Activated T-helper 1 cell treated with anti-CD3 and anti-CD28 coated beads, Interleukin-12 subunit alpha, Interleukin-12 subunit beta, Interleukin-2, Interleukin-4 antibody, amounts not matched to agents 30 ng/mL and 10 ng/mL and 1 ng/mL, durations not matched to agents 14 hours and 24 hours and 36 hours (primary cell): ENCODE results near the gene P2RY12. TPM values are rescaled to one million over a fixed set of nuclear protein-coding genes. Genes with fewer than 3 reads are reported as not detected.

Experiments used
- DNase-seq: peaks from one replicate; pipeline ENCODE4 v3.0.0; 2021; ENCODE audit warnings: low spot score
- H3K27ac Mint-ChIP-seq: one replicate; pipeline ENCODE4 v1.8.0; 2021; ENCODE audit warnings: mild to moderate bottlenecking, mixed read lengths
- H3K27me3 Mint-ChIP-seq: one replicate; pipeline ENCODE4 v1.8.0; 2022; ENCODE audit warnings: mild to moderate bottlenecking, moderate library complexity, mixed read lengths; ENCODE audit not compliant: insufficient read depth
- H3K36me3 Mint-ChIP-seq: one replicate; pipeline ENCODE4 v1.8.0; 2021; ENCODE audit warnings: low read depth, mixed read lengths
- H3K4me1 Mint-ChIP-seq: one replicate; pipeline ENCODE4 v1.8.0; 2021; ENCODE audit warnings: low read depth, mixed read lengths
- H3K4me3 Mint-ChIP-seq: one replicate; pipeline ENCODE4 v1.8.0; 2021; ENCODE audit warnings: mild to moderate bottlenecking, moderate library complexity, mixed read lengths
- H3K9me3 Mint-ChIP-seq: one replicate; pipeline ENCODE4 v1.8.0; 2021; ENCODE audit warnings: mixed read lengths
- intact Hi-C: fragments of 100-400 bp; cut with micrococcal nuclease; formaldehyde crosslinking; loops from one replicate; pipeline ENCODE4 v1.15.1; 2024
- total RNA-seq: library from RNA; stranded (reverse); gene quantifications from 2 replicates; pipeline ENCODE4 v1.2.3, GENCODE V29; 2022

The P2RY12 gene
- total RNA-seq, 1 donor from 2014 or later, result not detected

DNA sequence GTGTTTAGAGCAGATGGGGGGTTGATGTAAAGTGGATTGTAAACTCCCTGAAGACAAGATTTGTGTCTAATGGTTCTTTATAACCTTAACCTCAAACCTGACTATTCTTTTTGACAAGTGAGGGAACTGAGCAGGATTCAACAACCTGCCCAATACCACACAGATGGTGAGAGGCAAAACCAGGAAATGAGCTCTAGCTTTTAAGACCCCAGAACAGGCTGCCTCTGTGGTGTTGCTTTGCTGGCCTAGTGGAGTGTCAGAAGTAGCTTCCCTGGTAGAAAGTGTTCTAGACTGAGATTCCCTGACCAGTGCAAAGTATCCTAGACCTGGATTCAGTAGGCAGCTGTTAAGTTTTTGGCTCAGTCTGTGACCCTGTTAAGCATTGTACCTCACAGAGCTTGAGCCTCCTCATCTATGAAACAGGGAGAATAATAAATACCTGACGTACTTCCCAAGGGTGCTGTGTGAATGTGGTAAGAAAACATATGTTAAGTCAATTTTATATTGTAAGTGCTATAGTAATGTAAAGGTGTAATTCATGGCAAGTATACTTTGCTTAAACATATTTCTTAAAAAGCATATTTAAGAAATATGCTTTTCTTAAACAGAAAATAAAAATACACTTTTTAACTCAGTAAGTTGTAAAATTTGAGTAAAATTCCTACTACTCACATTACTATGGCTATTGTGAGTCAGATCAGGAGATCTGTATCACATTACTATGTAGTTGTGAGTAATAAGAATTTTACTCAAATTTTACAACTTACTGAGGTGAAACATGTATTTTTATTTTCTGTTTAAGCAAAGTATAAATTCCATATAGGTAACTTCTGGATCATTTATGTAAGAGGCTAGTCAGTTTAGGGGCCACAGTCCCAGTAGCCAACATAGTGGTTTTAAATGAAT is 76.7 kb downstream of the P2RY12 start:
- Mint-ChIP-seq H3K27ac (peak overlapping the region; percentile 19), H3K27me3 (no peaks in the 10 kb centered on the region), H3K4me3 (no peak overlapping the region), H3K9me3 (no peaks in the 10 kb centered on the region), H3K4me1 (peaks cover 47% of the 10 kb centered on the region), H3K36me3 (no peaks in the 10 kb centered on the region)
- intact Hi-C loops, result loop anchor here (5.0 to 10.0 kb wide), 4 partner anchors 521 to 967 kb away; partner anchors contain the start of gene SIAH2
- DNase-seq, result no peak

DNA sequence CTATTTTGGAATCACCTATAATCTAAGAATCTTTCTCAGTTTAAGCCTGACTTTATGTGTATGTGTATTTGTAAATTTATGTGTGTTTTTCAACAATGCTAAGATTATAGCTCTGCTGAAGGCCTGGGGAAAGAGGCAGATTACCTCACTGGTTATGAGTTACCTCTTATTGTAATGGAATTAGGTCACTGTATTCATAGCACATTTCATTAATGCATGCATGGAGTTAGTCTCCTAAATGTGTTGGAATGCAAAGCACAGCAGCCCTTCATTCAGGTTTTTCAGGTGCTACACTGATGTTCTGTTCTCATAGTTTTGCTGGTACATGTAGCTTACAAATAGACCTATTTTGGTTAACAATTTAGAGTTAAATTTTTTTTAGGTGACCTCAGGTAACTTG is 77.4 kb downstream of the P2RY12 start:
- DNase-seq, result no peak
- intact Hi-C loops, result loop anchor here (5.0 to 10.0 kb wide), 4 partner anchors 520 to 968 kb away; partner anchors contain the start of gene SIAH2
- Mint-ChIP-seq H3K36me3 (no peaks in the 10 kb centered on the region), H3K4me1 (peaks cover 53% of the 10 kb centered on the region), H3K27ac (no peak overlapping the region), H3K9me3 (no peaks in the 10 kb centered on the region), H3K4me3 (no peak overlapping the region), H3K27me3 (peaks cover 3% of the 10 kb centered on the region)

DNA sequence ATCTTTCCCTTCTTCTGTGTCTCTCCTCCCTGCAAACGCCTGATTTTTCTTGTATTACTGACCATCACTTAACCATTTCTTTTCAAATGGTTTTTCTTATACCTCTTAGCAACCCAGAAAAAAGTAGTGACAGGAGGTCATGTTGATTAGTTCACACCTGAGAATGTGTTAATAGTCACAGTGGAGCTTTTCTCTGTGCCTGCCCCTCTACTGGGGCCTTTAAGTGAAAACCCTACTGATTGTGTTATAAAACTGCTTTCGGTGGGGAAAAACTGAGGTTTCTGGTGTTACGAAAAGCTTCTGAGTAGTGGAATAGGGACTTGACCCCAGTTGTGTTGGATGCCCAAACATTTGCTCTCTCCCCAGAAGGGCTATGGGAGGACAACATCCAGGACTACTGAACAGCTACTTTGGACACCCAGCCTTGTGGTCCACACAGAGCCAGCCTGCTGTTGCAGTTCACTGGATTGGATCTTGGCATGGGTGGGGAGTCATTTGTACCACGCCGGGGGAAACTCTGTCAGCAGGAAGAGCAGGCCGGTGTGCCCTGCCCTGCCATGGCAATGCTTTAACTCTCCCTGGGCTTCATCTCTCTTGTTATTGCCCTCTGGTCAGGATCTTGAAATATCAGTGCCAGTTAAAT is 78.3 kb downstream of the P2RY12 start:
- no peak for DNase-seq
- Mint-ChIP-seq H3K27ac (peak overlapping the region; percentile 70), H3K4me3 (peak overlapping the region; percentile 5), H3K36me3 (no peaks in the 10 kb centered on the region), H3K9me3 (no peaks in the 10 kb centered on the region), H3K4me1 (peaks cover 61% of the 10 kb centered on the region), H3K27me3 (peaks cover 3% of the 10 kb centered on the region)
- intact Hi-C loops, result loop anchor here (5.0 to 10.0 kb wide), 4 partner anchors 519 to 969 kb away; partner anchors contain the start of gene SIAH2

DNA sequence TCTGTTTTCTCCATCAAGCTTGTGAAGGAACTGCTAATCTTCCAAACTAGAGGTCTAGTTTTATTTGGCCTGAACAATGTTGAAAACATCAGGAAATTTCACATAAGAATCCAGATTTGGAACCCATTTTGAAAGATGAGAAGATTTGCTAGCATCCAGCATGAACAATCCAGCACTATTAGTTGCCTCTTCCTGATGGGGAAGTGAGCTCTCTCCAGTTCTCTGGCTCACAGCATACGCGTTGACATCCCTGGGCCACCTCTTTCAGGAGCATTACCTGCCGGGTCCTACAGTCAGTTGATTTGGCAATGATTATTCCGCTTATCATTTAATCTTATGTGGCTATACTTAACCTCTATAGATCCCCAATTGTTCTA is 78.8 kb downstream of the P2RY12 start:
- no peaks in the 10 kb centered on the region for H3K36me3 Mint-ChIP-seq
- peak overlapping the region; percentile 5 for H3K4me3 Mint-ChIP-seq
- DNase-seq, result no peak
- peaks cover 63% of the 10 kb centered on the region for H3K4me1 Mint-ChIP-seq
- no peaks in the 10 kb centered on the region for H3K9me3 Mint-ChIP-seq
- peaks cover 3% of the 10 kb centered on the region for H3K27me3 Mint-ChIP-seq
- peak overlapping the region; percentile 70 for H3K27ac Mint-ChIP-seq
- intact Hi-C loops, result loop anchor here (1.0 to 10.0 kb wide), 9 partner anchors 11 to 1387 kb away; partner anchors contain the start of genes GPR87 and SIAH2

DNA sequence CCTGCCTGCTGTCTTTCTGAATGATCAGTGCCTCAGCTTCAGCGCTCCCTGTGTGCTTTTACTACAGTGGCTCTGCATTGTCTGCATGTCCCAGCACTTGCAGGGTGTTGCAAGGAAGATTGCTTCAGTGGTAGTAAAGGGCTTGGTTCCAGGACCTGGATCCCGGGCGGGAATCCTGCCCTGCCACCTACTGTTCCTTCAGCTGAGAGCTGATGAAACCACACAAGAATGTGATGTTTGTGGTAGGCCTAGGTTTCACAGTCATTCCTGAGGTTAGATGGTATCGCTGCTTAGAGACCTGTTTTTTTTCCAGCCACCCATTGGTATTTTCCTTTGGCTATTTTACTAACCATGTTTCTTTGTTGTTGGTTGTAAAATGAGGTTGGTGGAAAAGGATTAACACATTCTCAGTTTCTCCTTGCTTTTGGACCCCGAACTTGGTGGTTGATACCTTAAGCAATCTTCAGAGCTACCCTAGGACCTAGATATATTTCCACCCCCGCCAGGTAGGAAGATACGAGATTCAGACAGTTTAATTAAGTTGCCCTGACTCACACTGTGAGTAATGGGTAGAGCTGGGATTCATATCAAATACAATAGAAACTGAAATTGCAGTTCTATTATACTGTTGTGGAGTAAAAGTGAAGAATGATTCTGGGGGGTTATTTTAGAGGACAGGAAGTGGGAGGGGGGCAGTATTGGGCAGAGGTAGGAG is 79.3 kb downstream of the P2RY12 start:
- H3K27ac Mint-ChIP-seq, result peak overlapping the region; percentile 70
- H3K27me3 Mint-ChIP-seq, result peaks cover 3% of the 10 kb centered on the region
- no peaks in the 10 kb centered on the region for H3K9me3 Mint-ChIP-seq
- no peaks in the 10 kb centered on the region for H3K36me3 Mint-ChIP-seq
- DNase-seq, result no peak
- peak overlapping the region; percentile 5 for H3K4me3 Mint-ChIP-seq
- intact Hi-C loops, result loop anchor here (1.0 to 10.0 kb wide), 9 partner anchors 11 to 1388 kb away; partner anchors contain the start of genes GPR87 and SIAH2
- H3K4me1 Mint-ChIP-seq, result peaks cover 63% of the 10 kb centered on the region

DNA sequence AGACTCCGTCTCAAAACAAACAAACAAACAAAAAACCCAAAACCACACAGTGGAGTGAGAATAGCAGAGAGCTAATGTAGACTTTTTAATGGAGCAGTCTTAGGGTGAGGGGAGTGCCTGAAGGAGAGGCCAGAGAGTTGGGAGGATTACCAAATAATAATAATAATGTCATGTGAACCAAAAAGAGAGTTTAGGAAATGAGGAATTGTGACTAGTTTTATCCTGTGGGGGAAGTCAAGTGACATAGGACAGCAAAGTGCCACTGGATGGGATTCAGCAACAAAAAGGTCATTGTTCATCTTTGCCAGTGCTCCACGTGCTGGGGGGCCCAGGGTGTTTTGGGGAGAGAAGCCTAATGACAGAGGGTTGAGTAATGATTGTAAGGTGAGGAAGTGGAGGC is 80.8 kb downstream of the P2RY12 start:
- Mint-ChIP-seq H3K27me3 (peaks cover 3% of the 10 kb centered on the region), H3K4me1 (peaks cover 63% of the 10 kb centered on the region), H3K4me3 (no peak overlapping the region), H3K36me3 (no peaks in the 10 kb centered on the region), H3K27ac (no peak overlapping the region), H3K9me3 (no peaks in the 10 kb centered on the region)
- intact Hi-C loops, result loop anchor here (2.0 to 10.0 kb wide), 3 partner anchors 17 to 1389 kb away; no protein-coding TSS in a partner anchor
- no peak for DNase-seq

DNA sequence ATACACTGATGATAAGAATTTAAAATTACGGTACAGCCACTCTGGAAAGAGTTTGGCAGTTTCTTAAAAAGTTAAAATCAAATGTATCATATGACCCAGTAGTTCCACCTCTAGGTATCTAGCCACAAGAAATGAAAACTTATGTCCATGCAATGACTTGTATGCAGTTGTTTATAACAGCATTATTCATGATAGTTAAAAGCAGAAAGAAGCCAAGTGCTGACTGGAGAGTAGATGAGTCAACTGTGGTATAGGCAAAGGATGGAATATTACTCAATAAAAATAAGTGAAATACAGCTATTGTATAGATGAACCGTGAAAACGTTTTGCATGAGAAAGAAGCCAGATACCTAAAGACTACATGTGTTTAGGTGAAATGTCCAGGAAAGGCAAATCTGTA is 82.8 kb downstream of the P2RY12 start:
- H3K27ac Mint-ChIP-seq, result peak overlapping the region; percentile 5

DNA sequence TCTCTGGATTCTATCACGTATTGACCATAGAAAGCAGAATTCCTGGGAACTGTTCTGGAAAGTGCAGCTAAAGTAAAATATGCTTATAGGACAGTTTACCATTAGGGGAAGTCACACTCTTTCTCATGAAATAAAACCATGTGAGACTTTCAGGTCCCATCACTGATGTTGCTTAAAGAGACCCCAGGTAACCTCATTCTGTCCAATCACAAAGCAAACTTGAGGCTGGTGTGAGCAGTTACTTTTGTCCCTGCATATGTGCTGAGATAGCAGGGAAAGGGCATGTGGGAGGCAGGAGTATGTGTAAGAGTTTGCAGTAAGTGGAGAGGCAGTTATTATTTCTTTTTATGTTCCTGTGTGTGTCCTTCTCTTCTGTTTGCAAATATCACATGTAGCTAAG is 84.0 kb downstream of the P2RY12 start:
- no peak for DNase-seq

More for the DNA sequence above, 82.8 kb downstream of the P2RY12 start:
- intact Hi-C loops, result loop anchor here (1.0 to 10.0 kb wide), 2 partner anchors 17 to 973 kb away; no protein-coding TSS in a partner anchor
- Mint-ChIP-seq H3K27me3 (peaks cover 7% of the 10 kb centered on the region), H3K4me3 (no peak overlapping the region), H3K36me3 (no peaks in the 10 kb centered on the region), H3K4me1 (peaks cover 50% of the 10 kb centered on the region), H3K9me3 (no peaks in the 10 kb centered on the region)
- DNase-seq, result no peak

DNA sequence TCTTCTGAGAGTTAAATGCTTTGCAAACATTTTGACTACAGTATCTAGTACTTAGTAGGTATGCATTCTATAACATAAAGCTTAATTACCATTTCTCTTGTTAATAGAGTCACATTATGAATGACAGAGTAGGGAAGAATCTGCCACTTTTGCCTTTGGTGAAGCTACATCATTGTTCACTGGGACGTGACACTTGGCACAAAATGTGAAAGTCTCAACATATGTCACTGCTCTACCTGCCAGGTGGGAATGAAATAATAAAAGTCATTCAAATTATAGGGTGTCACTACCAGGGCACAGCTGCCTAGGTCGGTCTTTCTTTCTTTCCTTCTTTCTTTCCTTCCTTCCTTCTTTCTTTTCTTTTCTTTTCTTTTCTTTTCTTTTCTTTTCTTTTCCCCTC is 85.5 kb downstream of the P2RY12 start:
- Mint-ChIP-seq H3K27ac (no peak overlapping the region), H3K4me1 (peaks cover 25% of the 10 kb centered on the region)
- intact Hi-C loops, result no loop called here

More for the DNA sequence above, 84.0 kb downstream of the P2RY12 start:
- Mint-ChIP-seq H3K9me3 (no peaks in the 10 kb centered on the region), H3K4me3 (no peak overlapping the region), H3K36me3 (no peaks in the 10 kb centered on the region), H3K4me1 (peaks cover 37% of the 10 kb centered on the region), H3K27ac (no peak overlapping the region), H3K27me3 (peaks cover 7% of the 10 kb centered on the region)
- intact Hi-C loops, result loop anchor here (10.0 kb wide), 1 partner anchor 974 kb away; no protein-coding TSS in a partner anchor

DNA sequence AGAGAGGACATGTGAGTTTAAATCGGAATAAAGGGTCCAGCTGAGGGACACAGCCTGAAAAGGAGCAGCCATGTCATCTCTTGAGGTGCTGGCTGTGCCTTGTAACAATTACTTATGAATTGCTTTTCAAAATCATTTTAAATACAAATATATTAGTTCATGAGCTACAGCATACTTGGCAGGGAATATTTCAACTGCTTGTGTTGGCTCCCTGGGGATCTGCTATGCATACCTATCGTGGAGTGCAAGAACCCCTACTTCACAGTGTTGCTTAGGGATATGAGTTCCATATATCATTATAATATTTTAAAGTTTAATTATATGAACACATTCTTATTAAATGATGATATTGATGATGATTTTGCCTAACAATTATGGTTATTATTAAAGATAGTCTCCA is 87.1 kb downstream of the P2RY12 start:
- no peak overlapping the region for H3K4me3 Mint-ChIP-seq
- DNase-seq, result no peak
- peaks cover 7% of the 10 kb centered on the region for H3K27me3 Mint-ChIP-seq
- peaks cover 12% of the 10 kb centered on the region for H3K4me1 Mint-ChIP-seq
- no peaks in the 10 kb centered on the region for H3K9me3 Mint-ChIP-seq
- no peak overlapping the region for H3K27ac Mint-ChIP-seq
- H3K36me3 Mint-ChIP-seq, result no peaks in the 10 kb centered on the region
- intact Hi-C loops, result no loop called here

More for the DNA sequence above, 85.5 kb downstream of the P2RY12 start:
- H3K9me3 Mint-ChIP-seq, result no peaks in the 10 kb centered on the region
- no peak overlapping the region for H3K4me3 Mint-ChIP-seq
- DNase-seq, result no peak
- H3K36me3 Mint-ChIP-seq, result no peaks in the 10 kb centered on the region
- H3K27me3 Mint-ChIP-seq, result peaks cover 7% of the 10 kb centered on the region

DNA sequence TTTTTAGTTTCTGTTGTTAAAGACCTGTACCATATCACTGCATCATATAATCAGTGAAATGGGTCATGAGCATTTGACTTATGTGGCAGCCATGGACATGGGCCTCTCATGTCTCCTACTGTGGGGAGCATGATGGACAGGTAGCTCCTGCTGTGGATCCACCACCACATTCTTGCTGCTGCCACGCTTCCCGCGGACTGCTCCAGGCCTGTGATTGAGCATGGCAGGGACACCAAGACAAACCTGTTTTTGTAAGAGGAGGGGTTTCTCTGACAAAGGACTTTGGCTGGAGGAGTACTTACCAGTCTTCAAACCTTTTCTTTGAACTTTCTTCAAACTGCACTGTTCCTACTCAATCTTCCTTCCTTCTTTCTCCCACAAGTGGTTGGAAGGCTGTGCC is 88.3 kb downstream of the P2RY12 start:
- no peaks in the 10 kb centered on the region for H3K9me3 Mint-ChIP-seq
- H3K27me3 Mint-ChIP-seq, result peaks cover 9% of the 10 kb centered on the region
- H3K4me1 Mint-ChIP-seq, result peaks cover 1% of the 10 kb centered on the region
- no peak overlapping the region for H3K27ac Mint-ChIP-seq
- no peak for DNase-seq
- no peak overlapping the region for H3K4me3 Mint-ChIP-seq
- intact Hi-C loops, result no loop called here
- H3K36me3 Mint-ChIP-seq, result no peaks in the 10 kb centered on the region

DNA sequence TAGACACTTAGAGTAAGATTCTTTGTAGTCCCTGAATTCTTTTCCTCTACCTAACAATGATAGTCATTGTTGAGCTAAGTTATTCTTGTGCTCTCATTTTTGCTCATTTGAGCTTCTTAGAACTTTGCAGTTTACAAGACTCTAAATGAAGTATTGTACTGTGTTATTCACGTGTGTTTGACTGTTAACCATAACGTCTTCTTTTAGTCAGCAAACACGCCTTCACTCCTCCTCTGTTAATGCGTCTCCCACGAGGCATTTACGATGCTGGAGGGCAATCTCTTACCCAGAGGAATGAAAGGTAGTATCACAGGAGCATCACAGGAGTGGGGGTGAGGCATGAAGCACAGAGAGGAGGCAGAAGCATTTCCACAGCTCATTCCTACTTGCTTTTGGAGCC is 91.4 kb downstream of the P2RY12 start:
- H3K9me3 Mint-ChIP-seq, result no peaks in the 10 kb centered on the region
- peaks cover 14% of the 10 kb centered on the region for H3K27me3 Mint-ChIP-seq
- DNase-seq, result no peak
- no peaks in the 10 kb centered on the region for H3K4me1 Mint-ChIP-seq
- intact Hi-C loops, result loop anchor here (5.0 kb wide), 1 partner anchor 624 kb away; no protein-coding TSS in a partner anchor
- H3K36me3 Mint-ChIP-seq, result no peaks in the 10 kb centered on the region
- H3K27ac Mint-ChIP-seq, result no peak overlapping the region
- H3K4me3 Mint-ChIP-seq, result no peak overlapping the region
